H1 (cell line): ENCODE measurements around the gene ANKRD36C. TPM values are rescaled to one million over a fixed set of nuclear protein-coding genes. Genes with fewer than 3 reads are reported as not detected.
"Not testable (repeated sequence)": the region's sequence is repeated elsewhere in the genome, so short reads cannot be mapped to it uniquely, and the experiment has no call there.

Source experiments
- CTCF ChIA-PET: fragments of 300-600 bp; sonication (Branson Sonifier 250); formaldehyde crosslinking; loops from one replicate; lab custom pipeline; 2021; ENCODE audit not compliant: partially characterized antibody; lab: Charles Lee
- POLR2A ChIA-PET: fragments of 300-600 bp; sonication (Branson Sonifier 250); formaldehyde crosslinking; loops from one replicate; lab custom pipeline; 2021; ENCODE audit warnings: inconsistent platforms; ENCODE audit not compliant: partially characterized antibody; lab: Charles Lee
- DNase-seq, 2 experiments: peaks; one replicate each; pipeline versions ENCODE4 v3.0.0 to v3.0.0-alpha.2; 2010 to 2022; ENCODE audit warnings: low spot score in 2 of 2, low read depth in 1 of 2, mixed read lengths in 1 of 2
- FAIRE-seq: peaks from 2 replicates; lab custom pipeline; 2011; peaks lifted over from hg19 to GRCh38; lab: Jason Lieb, UNC
- H2AFZ ChIP-seq: 2 replicates; pipeline ENCODE4 v1.8.1; 2012; ENCODE audit warnings: low read length, inconsistent platforms
- H2AK5ac ChIP-seq: 2 replicates; pipeline ENCODE4 v1.6.1; 2013; ENCODE audit warnings: low read depth, low read length
- H2BK120ac ChIP-seq: replicated peaks from 2 replicates; pipeline ENCODE3; 2013; ENCODE audit warnings: low read depth, low read length, inconsistent platforms
- H2BK12ac ChIP-seq: 2 replicates; pipeline ENCODE4 v1.6.1; 2013; ENCODE audit warnings: low read depth, low read length
- H2BK15ac ChIP-seq: 2 replicates; pipeline ENCODE4 v1.6.1; 2013; ENCODE audit warnings: low read length
- H2BK20ac ChIP-seq: 2 replicates; pipeline ENCODE4 v1.6.1; 2013; ENCODE audit warnings: low read length
- H2BK5ac ChIP-seq: 2 replicates; pipeline ENCODE4 v1.6.1; 2013; ENCODE audit warnings: low read depth, low read length
- H3K14ac ChIP-seq: 2 replicates; pipeline ENCODE4 v1.6.1; 2013; ENCODE audit warnings: inconsistent platforms; ENCODE audit not compliant: insufficient read length
- H3K18ac ChIP-seq: 2 replicates; pipeline ENCODE4 v1.6.1; 2013; ENCODE audit warnings: low read length; ENCODE audit errors: extremely low read depth
- H3K23ac ChIP-seq: 2 replicates; pipeline ENCODE4 v1.6.1; 2013; ENCODE audit warnings: inconsistent platforms; ENCODE audit not compliant: insufficient read length
- H3K23me2 ChIP-seq: 2 replicates; pipeline ENCODE4 v1.6.1; 2013; ENCODE audit warnings: low read depth, low read length
- H3K27ac ChIP-seq: 2 replicates; pipeline ENCODE4 v1.6.1; 2011; ENCODE audit warnings: low read depth, low read length, inconsistent platforms
- H3K27me3 ChIP-seq, 4 experiments: replicated peaks in 1 of 4; 1 replicate in 1 of 4; 2 replicates in 3 of 4; pipeline versions ENCODE4 v1.6.1 to v1.8.1; 2011 to 2013; ENCODE audit warnings: low read length in 3 of 4, mild to moderate bottlenecking in 3 of 4, inconsistent platforms in 2 of 4, mixed read lengths in 2 of 4, moderate library complexity in 1 of 4; ENCODE audit not compliant: control insufficient read depth in 3 of 4, insufficient read depth in 3 of 4; ENCODE audit errors: extremely low read depth in 1 of 4
- H3K36me3 ChIP-seq, 4 experiments: 2 replicates each; pipeline versions ENCODE4 v1.6.1 to v1.8.1; 2011 to 2013; ENCODE audit warnings: mild to moderate bottlenecking in 4 of 4, low read length in 3 of 4, moderate library complexity in 2 of 4, control low read depth in 1 of 4, inconsistent platforms in 1 of 4; ENCODE audit not compliant: insufficient read depth in 4 of 4, control insufficient read depth in 2 of 4
- H3K4ac ChIP-seq: replicated peaks from 2 replicates; pipeline ENCODE3; 2013; ENCODE audit warnings: low read length, low read depth, mixed read lengths, inconsistent platforms; ENCODE audit not compliant: insufficient read length
- H3K4me1 ChIP-seq, 4 experiments: replicated peaks in 1 of 4; 1 replicate in 1 of 4; 2 replicates in 3 of 4; pipeline versions ENCODE4 v1.6.1 to v1.8.1; 2011 to 2013; ENCODE audit warnings: low read length in 3 of 4, inconsistent platforms in 2 of 4, mixed read lengths in 1 of 4; ENCODE audit not compliant: insufficient read depth in 4 of 4, control insufficient read depth in 3 of 4
- H3K4me2 ChIP-seq, 2 experiments: 2 replicates each; pipeline versions ENCODE4 v1.6.1 to v1.8.1; 2011 to 2013; ENCODE audit warnings: low read depth in 2 of 2, low read length in 2 of 2, control low read depth in 1 of 2, inconsistent platforms in 1 of 2, mild to moderate bottlenecking in 1 of 2; ENCODE audit not compliant: insufficient read depth in 1 of 2
- H3K4me3 ChIP-seq, 4 experiments: fragments of 200-600, 300-600 bp in 1 of 4; sonication (generic), shearing (Covaris generic), sonication (Bioruptor Twin) in 1 of 4; 2 replicates each; pipeline versions ENCODE4 v1.5.1 to v1.8.1; 2011 to 2016; ENCODE audit warnings: low read length in 4 of 4, low read depth in 3 of 4, control low read depth in 2 of 4, inconsistent platforms in 2 of 4, mild to moderate bottlenecking in 2 of 4, mixed read lengths in 1 of 4, moderate library complexity in 1 of 4; ENCODE audit not compliant: insufficient read depth in 2 of 4; ENCODE audit errors: extremely low read depth in 1 of 4
- H3K56ac ChIP-seq: replicated peaks from 2 replicates; pipeline ENCODE3; 2013; ENCODE audit warnings: low read depth, mild to moderate bottlenecking, mixed read lengths, low read length, inconsistent platforms; ENCODE audit not compliant: insufficient read length
- H3K79me1 ChIP-seq: 2 replicates; pipeline ENCODE4 v1.6.1; 2013; ENCODE audit warnings: low read depth, low read length, control low read depth
- H3K79me2 ChIP-seq, 2 experiments: 2 replicates each; pipeline versions ENCODE4 v1.6.1 to v1.8.1; 2012 to 2013; ENCODE audit warnings: low read length in 2 of 2, mild to moderate bottlenecking in 2 of 2, inconsistent platforms in 1 of 2; ENCODE audit not compliant: insufficient read depth in 2 of 2, control insufficient read depth in 1 of 2
- H3K9ac ChIP-seq, 4 experiments: replicated peaks in 1 of 4; 1 replicate in 1 of 4; 2 replicates in 3 of 4; pipeline versions ENCODE4 v1.6.1 to v1.8.1; 2011 to 2013; ENCODE audit warnings: low read depth in 3 of 4, low read length in 3 of 4, control low read depth in 2 of 4, mild to moderate bottlenecking in 2 of 4, moderate library complexity in 2 of 4, inconsistent platforms in 1 of 4; ENCODE audit errors: extremely low read depth in 1 of 4
- H3K9me3 ChIP-seq, 2 experiments: 2 replicates each; pipeline versions ENCODE4 v1.6.1 to v1.8.1; 2012 to 2013; ENCODE audit warnings: mild to moderate bottlenecking in 2 of 2, moderate library complexity in 2 of 2, control low read depth in 1 of 2, inconsistent platforms in 1 of 2, low read depth in 1 of 2, low read length in 1 of 2, mixed read lengths in 1 of 2; ENCODE audit not compliant: insufficient read depth in 2 of 2
- H4K20me1 ChIP-seq, 2 experiments: replicated peaks in 1 of 2; 2 replicates each; pipeline versions ENCODE3 to v1.8.1; 2011 to 2013; ENCODE audit warnings: inconsistent platforms in 2 of 2, low read length in 2 of 2, mild to moderate bottlenecking in 1 of 2; ENCODE audit not compliant: insufficient read depth in 2 of 2, control insufficient read depth in 1 of 2
- H4K5ac ChIP-seq: 2 replicates; pipeline ENCODE4 v1.6.1; 2013; ENCODE audit warnings: low read length, low read depth, mixed read lengths, inconsistent platforms; ENCODE audit not compliant: insufficient read length
- H4K8ac ChIP-seq: 2 replicates; pipeline ENCODE4 v1.8.0; 2013; ENCODE audit warnings: mild to moderate bottlenecking, moderate library complexity, low read length, inconsistent platforms; ENCODE audit not compliant: insufficient read depth; ENCODE audit errors: extremely low read depth
- H4K91ac ChIP-seq: replicated peaks from 2 replicates; pipeline ENCODE3; 2013; ENCODE audit warnings: low read length, mixed read lengths, inconsistent platforms; ENCODE audit not compliant: insufficient read length
- ASH2L ChIP-seq: fragments of 200-600, 300-600 bp; sonication (generic); IDR thresholded peaks from one replicate; pipeline ENCODE4 v1.7.1; 2017; ENCODE audit warnings: low read length
- KDM4A ChIP-seq: IDR thresholded peaks from one replicate; pipeline ENCODE4 v1.7.1; 2012; ENCODE audit warnings: low read depth, mild to moderate bottlenecking, moderate library complexity, low read length, inconsistent platforms; ENCODE audit not compliant: severe bottlenecking
- WGBS, 2 experiments: shearing (Covaris generic) in 1 of 2; methylation state at CpG; one replicate each; pipeline versions ENCODE4 v1.1.6 to v1.1.7; 2013 to 2015; ENCODE audit warnings: low lambda C conversion rate in 2 of 2, mixed read lengths in 2 of 2, inconsistent platforms in 1 of 2, low coverage in 1 of 2, missing lambda C conversion rate in 1 of 2; ENCODE audit not compliant: insufficient replicate concordance in 2 of 2, insufficient coverage in 1 of 2, insufficient read length in 1 of 2; ENCODE audit errors: extremely low coverage in 1 of 2, missing lambda C conversion rate in 1 of 2; 5-methylcytosine and 5-hydroxymethylcytosine counted together
- polyA plus RNA-seq, 7 experiments: library from polyadenylated mRNA; depleted of rRNA in 3 of 7; stranded (reverse) in 5 of 7; unstranded in 2 of 7; fragments of >200 nt in 5 of 7; fragments of 200-250 nt in 2 of 7; gene quantifications; 1 replicate in 5 of 7; 2 replicates in 1 of 7; 4 replicates in 1 of 7; pipeline versions ENCODE4 v1.2.1 to v1.2.3, GENCODE V29; 2011 to 2013; ENCODE audit warnings: missing spikeins in 2 of 7, mixed read lengths in 2 of 7
- total RNA-seq: library from RNA; stranded (reverse); fragmentation: NEBNext Ultra II Directional; extraction: Animal tissue kit (Norgen Biotek cat#: 25700); gene quantifications from 2 replicates; pipeline ENCODE4 v1.2.1, GENCODE V29; 2021

Gene ANKRD36C
- total and polyA plus RNA-seq, 2 of the 8 experiments (the other 6 are each of a cell fraction or from before 2014, with no cell fraction given) = 1.1 to 7.3 TPM

DNA sequence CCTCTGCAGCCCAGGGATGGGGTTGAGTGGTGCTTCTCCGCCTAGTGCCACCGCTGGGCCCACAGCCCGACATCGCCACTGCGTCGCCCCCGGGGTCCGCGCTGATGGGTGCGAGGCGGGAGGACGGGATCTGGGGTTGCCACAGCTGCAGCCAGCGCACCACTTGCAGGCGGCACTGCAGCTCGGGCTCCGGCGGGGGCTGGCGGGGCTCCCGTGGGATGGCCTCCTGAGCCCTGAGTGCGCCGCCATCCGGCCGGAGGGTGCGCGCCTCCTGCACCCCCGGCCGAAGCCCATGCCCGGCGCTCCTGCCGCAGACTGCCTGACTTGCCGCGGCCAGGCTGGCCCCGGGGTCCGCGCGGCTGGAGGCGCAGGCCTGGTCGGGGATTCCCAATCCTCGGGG is 478 bp upstream of the ANKRD36C start:
- H2BK12ac ChIP-seq, H2AFZ ChIP-seq, H4K20me1 ChIP-seq, H3K79me1 ChIP-seq, H3K9me3 ChIP-seq, H4K91ac ChIP-seq, H2BK5ac ChIP-seq, H2BK120ac ChIP-seq, H4K5ac ChIP-seq: not testable (repeated sequence)
- peak overlapping the region; percentile 40 to 77 (median 50) for H3K4me3 ChIP-seq
- ChIA-PET POLR2A (interaction anchor here (1.0 to 1.7 kb wide), 4 partner anchors 18 to 344 kb away, joined by 3 to 5 read pairs (median 4); partner anchors contain the start of genes ADRA2B and NCAPH), CTCF (interaction anchor here (0.8 to 3.6 kb wide), 20 partner anchors 8 to 275 kb away, joined by 3 to 32 read pairs (median 3); partner anchors contain the start of gene ASTL)
- peak overlapping the region in 1 of 4 experiments; percentile 37; a peak in 1 of 7 replicates for H3K9ac ChIP-seq
- TF ChIP-seq KDM4A (peak; percentile 83), ASH2L (peak; percentile 38)
- TF ChIP-seq, all 59 proteins: peak for 2; not testable (repeated sequence) for 57
- FAIRE-seq, H4K8ac ChIP-seq, H3K56ac ChIP-seq, H3K18ac ChIP-seq, H3K27ac ChIP-seq, H2BK20ac ChIP-seq, H3K4me1 ChIP-seq, H3K79me2 ChIP-seq, DNase-seq, H3K36me3 ChIP-seq, H2BK15ac ChIP-seq, H2AK5ac ChIP-seq, H3K27me3 ChIP-seq, H3K4ac ChIP-seq, H3K23me2 ChIP-seq, H3K23ac ChIP-seq, H3K14ac ChIP-seq: not testable (repeated sequence)
- peak overlapping the region; percentile 73 to 85 for H3K4me2 ChIP-seq
- no CpG with 5 or more reads among the region's 39 CpGs for WGBS, 2 experiments
